GM19240 (cell line): ENCODE measurements around the gene KIAA1217.

ENCODE experiments used
- DNase-seq: peaks from one replicate; pipeline ENCODE4 v3.0.0; 2011; ENCODE audit warnings: low spot score; ENCODE audit not compliant: insufficient read length

The KIAA1217 gene

GRCh38 chr10:24494236-24494635, 285.3 kb downstream of the KIAA1217 start:
- no peak for DNase-seq

DNA sequence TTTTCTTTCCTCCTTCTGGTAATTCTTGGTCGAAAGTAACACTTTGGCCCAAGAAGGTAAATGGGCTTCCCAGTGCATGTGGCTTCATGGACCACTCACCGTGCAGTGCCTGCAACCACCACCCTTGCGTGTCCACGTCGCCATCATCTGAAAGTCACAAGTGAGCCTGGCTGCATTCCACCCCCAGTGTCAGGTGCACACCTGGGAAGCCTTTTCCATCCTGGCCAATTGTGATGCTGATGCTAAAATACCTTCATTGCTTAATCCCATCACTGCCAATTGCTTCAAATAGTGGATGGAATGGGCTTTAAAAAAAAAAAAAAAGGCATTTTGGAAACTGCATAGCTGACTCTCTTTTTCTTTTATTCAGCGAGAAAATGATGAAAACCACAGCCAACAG, 285.8 kb downstream of the KIAA1217 start:
- no peak for DNase-seq

GRCh38 chr10:24495666-24496460, 286.9 kb downstream of the KIAA1217 start:
- DNase-seq, result no peak

GRCh38 chr10:24496906-24497305, 288.0 kb downstream of the KIAA1217 start:
- no peak for DNase-seq

DNA sequence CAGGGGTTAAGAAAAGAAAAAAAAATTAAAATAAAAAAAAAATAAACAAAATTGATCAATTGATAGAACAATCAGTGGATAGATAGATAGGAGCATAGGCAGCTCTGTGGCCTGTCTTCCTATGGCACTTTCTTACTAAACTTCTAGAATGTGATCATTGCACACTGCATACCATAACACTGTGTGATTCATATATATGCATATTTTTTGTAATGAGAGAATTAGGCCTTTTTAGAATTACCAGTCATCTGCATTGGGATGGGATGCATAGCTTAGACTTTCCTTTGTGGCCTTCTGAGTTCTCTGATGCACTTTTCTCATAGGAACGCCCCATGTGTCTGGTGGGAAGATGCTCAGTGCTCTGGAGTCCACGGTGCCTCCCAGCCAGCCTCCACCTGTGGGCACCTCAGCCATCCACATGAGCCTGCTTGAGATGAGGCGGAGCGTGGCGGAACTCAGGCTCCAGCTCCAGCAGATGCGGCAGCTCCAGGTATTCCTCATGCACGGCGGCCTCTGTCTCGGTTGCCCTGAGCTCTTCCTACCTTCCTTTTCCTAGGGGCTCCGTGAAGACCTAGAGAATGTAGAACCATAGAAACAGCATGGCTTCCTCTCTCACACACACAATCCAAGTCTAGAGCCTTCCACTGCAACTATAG, 292.2 kb downstream of the KIAA1217 start:
- DNase-seq, result no peak

GRCh38 chr10:24502006-24502405, 293.1 kb downstream of the KIAA1217 start:
- DNase-seq, result no peak

DNA sequence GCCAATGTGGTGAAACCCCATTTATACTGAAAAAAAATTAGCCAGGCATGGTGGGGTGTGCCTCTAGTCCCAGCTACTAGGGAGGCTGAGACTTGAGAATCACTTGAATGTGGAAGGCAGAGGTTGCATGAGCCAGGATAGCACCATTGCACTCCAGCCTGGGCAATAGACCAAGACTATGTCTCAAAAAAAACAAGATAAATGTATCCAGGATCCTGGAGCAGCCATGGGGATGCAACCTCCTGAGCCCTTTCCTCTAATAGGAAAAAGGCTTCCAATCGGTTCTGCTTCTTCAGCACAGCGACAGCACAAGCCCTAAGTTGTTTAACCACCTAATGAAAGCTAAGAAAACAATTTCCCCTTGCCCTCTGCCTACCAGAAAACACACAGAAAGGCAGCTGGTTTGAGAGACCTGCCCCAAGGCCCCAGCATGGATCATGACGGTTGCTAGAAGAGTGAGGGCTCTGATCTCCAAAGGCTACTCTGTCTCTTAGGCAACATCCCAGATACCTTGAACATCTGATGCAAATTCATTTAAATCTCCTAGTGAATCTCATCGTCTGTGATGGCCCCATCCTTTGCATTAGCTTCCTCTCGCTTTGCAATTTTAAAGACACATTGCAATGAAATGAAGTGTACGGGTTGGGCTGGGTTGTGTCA, 294.0 kb downstream of the KIAA1217 start:
- no peak for DNase-seq

GRCh38 chr10:24503461-24504320, 294.8 kb downstream of the KIAA1217 start:
- peak; percentile 21 for DNase-seq

- no peak for DNase-seq
Observed at GRCh38 chr10:24505759-24506158, 296.8 kb downstream of the KIAA1217 start.

DNA sequence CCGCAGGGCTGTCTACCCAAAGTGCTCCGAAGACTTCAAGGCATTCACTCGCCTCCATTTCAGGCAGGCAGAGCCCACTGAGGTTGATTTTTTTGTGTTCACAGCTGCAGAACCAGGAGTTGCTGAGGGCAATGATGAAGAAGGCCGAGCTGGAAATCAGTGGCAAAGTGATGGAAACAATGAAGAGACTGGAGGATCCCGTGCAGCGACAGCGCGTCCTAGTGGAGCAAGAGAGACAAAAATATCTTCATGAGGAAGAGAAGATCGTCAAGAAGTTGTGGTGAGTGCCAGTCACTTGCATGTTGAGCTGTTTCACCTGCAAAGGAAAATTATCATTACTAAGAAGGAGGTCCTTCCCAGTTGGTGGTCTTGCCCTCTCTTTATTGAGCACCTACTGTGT, 304.2 kb downstream of the KIAA1217 start:
- no peak for DNase-seq

DNA sequence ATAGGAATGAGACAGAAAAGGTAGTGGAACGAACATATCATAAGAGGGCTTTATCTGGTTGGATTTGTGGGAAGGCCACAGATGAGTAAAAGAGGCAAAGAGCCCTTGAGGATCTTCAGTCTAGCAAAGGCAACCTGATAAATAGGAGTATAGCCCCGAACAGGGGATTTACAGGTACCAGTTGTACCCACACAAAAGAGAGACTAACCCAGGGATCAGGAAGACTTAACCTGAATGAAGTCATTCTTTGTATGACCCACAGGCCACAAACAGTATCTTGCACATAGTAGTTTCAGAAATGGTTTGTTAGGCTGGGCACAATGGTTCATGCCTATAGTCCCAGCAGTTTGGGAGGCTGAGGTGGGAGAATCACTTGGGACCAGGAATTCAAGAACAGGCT, 306.5 kb downstream of the KIAA1217 start:
- no peak for DNase-seq

- DNase-seq, result no peak
Observed at GRCh38 chr10:24518411-24518810, 309.5 kb downstream of the KIAA1217 start.

GRCh38 chr10:24518981-24519597, 310.2 kb downstream of the KIAA1217 start:
- peak; percentile 16 for DNase-seq

- no peak for DNase-seq
Observed at GRCh38 chr10:24519950-24520349, 311.0 kb downstream of the KIAA1217 start.

DNA sequence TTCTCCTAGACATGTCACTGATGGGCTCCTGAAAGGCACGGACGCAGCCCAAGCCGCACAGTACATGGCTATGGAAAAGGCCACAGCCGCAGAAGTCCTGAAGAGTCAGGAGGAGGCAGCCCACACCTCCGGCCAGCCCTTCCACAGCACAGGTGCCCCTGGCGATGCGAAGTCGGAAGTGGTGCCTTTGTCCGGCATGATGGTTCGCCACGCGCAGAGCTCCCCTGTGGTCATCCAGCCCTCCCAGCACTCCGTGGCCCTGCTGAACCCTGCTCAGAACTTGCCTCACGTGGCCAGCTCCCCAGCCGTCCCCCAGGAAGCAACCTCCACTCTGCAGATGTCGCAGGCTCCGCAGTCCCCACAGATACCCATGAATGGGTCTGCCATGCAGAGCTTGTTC, 315.4 kb downstream of the KIAA1217 start:
- no peak for DNase-seq

- DNase-seq, result no peak
Observed at GRCh38 chr10:24526085-24526649, 317.2 kb downstream of the KIAA1217 start.

GRCh38 chr10:24528946-24529345, 320.0 kb downstream of the KIAA1217 start:
- no peak for DNase-seq

GRCh38 chr10:24531439-24531838, 322.5 kb downstream of the KIAA1217 start:
- DNase-seq, result no peak

DNA sequence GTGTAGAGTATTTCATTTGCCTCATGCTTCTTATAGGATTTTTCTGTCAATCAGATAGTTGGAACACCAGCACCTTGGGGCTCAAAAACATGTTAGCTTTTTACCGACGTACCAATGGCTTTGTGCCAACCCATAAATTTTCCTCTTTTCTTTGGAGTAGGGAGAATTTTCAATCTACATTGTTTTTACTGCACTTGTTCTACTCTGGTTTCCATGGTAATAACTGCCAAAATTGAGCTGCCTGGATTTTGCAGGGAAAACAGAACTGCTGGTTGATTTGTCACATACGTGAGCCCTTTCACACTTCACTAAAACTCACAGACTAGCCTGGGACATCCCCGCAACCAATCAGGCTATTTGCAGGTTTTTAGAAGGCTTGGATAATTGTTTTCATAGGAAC, 325.0 kb downstream of the KIAA1217 start:
- DNase-seq, result no peak

- no peak for DNase-seq
Observed at GRCh38 chr10:24536636-24537035, 327.7 kb downstream of the KIAA1217 start.
